ENCODE measurements around the gene PUM1. TPM values are rescaled to one million over a fixed set of nuclear protein-coding genes. Genes with fewer than 3 reads are reported as not detected.

The PUM1 gene
- total RNA-seq, 4 donors from 2014 or later, result 83.2 to 118 (median 106) TPM

- H3K4me3 ChIP-seq (ENCODE audit: low read depth, poor library complexity, severe bottlenecking), result no peak overlapping the region
- 65 to 68% methylated on average over 5 of the region's 5 CpGs for WGBS, 2 donors
- TF ChIP-seq CTCF (IDR thresholded peaks at IDR 0.05) (no peak), POLR2A (IDR thresholded peaks at IDR 0.05) (no peak)
- DNase-seq (ENCODE audit: low spot score in 2 of 2), result no peak
- intact Hi-C loops (cut with DNase I; ENCODE audit: low total_unique reads), result no loop called here
Observed at GRCh38 chr1:31038360-31038759, 27.2 kb downstream of the PUM1 start.

GRCh38 chr1:31036749-31037500 lies 28.6 kb downstream of the PUM1 start:
- no peak for TF ChIP-seq CTCF (IDR thresholded peaks at IDR 0.05)
- no peak for TF ChIP-seq POLR2A (IDR thresholded peaks at IDR 0.05)
- WGBS, 2 donors, result 87 to 90% methylated on average over 8 of the region's 8 CpGs
- no peak for DNase-seq (ENCODE audit: low spot score in 2 of 2)
- intact Hi-C loops (cut with DNase I; ENCODE audit: low total_unique reads), result no loop called here
- H3K4me3 ChIP-seq (ENCODE audit: low read depth, poor library complexity, severe bottlenecking), result no peak overlapping the region

- WGBS, 2 donors, result 78 to 80% methylated on average over 5 of the region's 5 CpGs
- intact Hi-C loops (cut with DNase I; ENCODE audit: low total_unique reads), result no loop called here
Observed at GRCh38 chr1:31033598-31033997, 31.9 kb downstream of the PUM1 start.

GRCh38 chr1:31032266-31032665 lies 33.3 kb downstream of the PUM1 start:
- DNase-seq (ENCODE audit: low spot score in 2 of 2), result no peak
- intact Hi-C loops (cut with DNase I; ENCODE audit: low total_unique reads), result no loop called here
- H3K4me3 ChIP-seq (ENCODE audit: low read depth, poor library complexity, severe bottlenecking), result no peak overlapping the region
- WGBS, 2 donors, result 88 to 91% methylated on average over 1 of the region's 1 CpG
- TF ChIP-seq CTCF (IDR thresholded peaks at IDR 0.05) (no peak), POLR2A (IDR thresholded peaks at IDR 0.05) (no peak)

More at GRCh38 chr1:31033598-31033997, 31.9 kb downstream of the PUM1 start:
- H3K4me3 ChIP-seq (ENCODE audit: low read depth, poor library complexity, severe bottlenecking), result no peak overlapping the region
- no peak for DNase-seq (ENCODE audit: low spot score in 2 of 2)
- no peak for TF ChIP-seq CTCF (IDR thresholded peaks at IDR 0.05)
- no peak for TF ChIP-seq POLR2A (IDR thresholded peaks at IDR 0.05)

GRCh38 chr1:31031330-31032143 lies 34.0 kb downstream of the PUM1 start:
- no peak for DNase-seq (ENCODE audit: low spot score in 2 of 2)
- H3K4me3 ChIP-seq (ENCODE audit: low read depth, poor library complexity, severe bottlenecking), result no peak overlapping the region
- intact Hi-C loops (cut with DNase I; ENCODE audit: low total_unique reads), result no loop called here
- WGBS, 2 donors, result 79 to 82% methylated on average over 5 of the region's 5 CpGs
- TF ChIP-seq POLR2A (IDR thresholded peaks at IDR 0.05) (no peak), CTCF (IDR thresholded peaks at IDR 0.05) (no peak)

All from lower leg skin (tissue), 4 donors.